ENCODE measurements around the gene GGNBP2. TPM values are rescaled to one million over a fixed set of nuclear protein-coding genes. Genes with fewer than 3 reads are reported as not detected.

The GGNBP2 gene
- total RNA-seq, 1 donor from 2014 or later: 71.2 TPM

DNA sequence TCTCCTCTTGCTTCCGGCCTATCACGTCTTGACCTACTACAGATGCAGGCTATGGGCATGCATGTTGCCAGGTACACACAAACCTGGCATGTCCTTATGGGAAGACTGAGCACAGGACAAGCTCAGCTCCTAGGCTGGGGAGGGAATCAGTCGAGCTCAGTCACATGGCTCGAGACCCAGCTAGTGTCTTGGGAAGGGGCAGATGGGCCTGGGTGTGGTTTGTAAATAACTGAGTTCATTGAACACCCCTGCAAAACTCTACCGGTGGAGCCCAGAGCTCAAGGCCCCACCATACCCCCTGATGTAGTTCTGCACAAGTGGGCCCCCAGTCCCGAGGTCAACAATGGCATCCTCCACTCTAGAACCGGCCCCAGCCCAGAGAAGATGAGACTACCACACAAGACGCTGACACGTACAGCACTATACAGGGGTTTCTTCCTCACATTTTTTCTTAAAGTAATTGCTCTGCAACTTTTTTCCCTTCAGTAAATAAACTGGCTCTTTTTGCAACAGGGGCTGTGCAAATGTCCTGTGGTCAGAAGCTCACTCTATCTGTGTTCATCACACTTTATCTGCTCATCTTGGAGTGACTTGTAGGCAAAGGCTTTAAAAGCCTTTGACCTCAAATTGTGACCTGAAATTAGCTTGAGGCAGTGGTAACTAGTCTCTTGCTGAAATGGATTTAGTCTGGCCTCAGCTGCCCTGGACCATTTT, 35.3 kb upstream of the GGNBP2 start:
- Mint-ChIP-seq H3K4me3 (no peak overlapping the region), H3K27me3 (ENCODE audit: low read depth) (no peaks in the 10 kb centered on the region), H3K36me3 (peaks cover 3% of the 10 kb centered on the region), H3K27ac (no peak overlapping the region), H3K9me3 (no peaks in the 10 kb centered on the region), H3K4me1 (no peaks in the 10 kb centered on the region)
- DNase-seq (ENCODE audit: low spot score in 2 of 2, unreplicated experiment in 2 of 2): no peak
- TF ChIP-seq, protein P1, sequence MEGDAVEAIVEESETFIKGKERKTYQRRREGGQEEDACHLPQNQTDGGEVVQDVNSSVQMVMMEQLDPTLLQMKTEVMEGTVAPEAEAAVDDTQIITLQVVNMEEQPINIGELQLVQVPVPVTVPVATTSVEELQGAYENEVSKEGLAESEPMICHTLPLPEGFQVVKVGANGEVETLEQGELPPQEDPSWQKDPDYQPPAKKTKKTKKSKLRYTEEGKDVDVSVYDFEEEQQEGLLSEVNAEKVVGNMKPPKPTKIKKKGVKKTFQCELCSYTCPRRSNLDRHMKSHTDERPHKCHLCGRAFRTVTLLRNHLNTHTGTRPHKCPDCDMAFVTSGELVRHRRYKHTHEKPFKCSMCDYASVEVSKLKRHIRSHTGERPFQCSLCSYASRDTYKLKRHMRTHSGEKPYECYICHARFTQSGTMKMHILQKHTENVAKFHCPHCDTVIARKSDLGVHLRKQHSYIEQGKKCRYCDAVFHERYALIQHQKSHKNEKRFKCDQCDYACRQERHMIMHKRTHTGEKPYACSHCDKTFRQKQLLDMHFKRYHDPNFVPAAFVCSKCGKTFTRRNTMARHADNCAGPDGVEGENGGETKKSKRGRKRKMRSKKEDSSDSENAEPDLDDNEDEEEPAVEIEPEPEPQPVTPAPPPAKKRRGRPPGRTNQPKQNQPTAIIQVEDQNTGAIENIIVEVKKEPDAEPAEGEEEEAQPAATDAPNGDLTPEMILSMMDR (IDR thresholded peaks at IDR 0.05; ENCODE audit: unreplicated experiment): no peak

DNA sequence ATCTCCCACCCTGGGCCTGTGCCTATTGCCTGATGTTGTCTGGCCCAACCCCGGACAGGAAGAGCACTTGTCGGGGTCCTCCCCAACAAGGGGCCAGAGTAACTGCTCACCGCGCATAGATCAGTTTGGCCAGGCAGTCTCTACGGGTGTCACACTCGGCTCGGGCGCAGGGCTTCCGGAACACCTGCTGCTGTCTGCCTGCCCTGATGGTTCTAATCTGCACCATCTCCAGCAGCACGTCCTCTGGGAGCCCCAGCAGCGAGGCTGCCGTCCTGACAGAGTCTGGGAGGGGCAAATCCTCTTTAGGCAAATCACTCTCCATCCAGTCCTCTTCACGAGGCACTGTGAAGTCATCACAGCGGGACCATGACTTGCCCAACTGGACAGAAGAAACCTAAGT, 34.1 kb upstream of the GGNBP2 start:
- DNase-seq (ENCODE audit: low spot score in 2 of 2, unreplicated experiment in 2 of 2): no peak
- Mint-ChIP-seq H3K4me3 (no peak overlapping the region), H3K36me3 (peaks cover 3% of the 10 kb centered on the region), H3K9me3 (no peaks in the 10 kb centered on the region), H3K27me3 (ENCODE audit: low read depth) (no peaks in the 10 kb centered on the region), H3K27ac (no peak overlapping the region), H3K4me1 (no peaks in the 10 kb centered on the region)
- TF ChIP-seq, protein P1 (IDR thresholded peaks at IDR 0.05; ENCODE audit: unreplicated experiment): no peak

DNA sequence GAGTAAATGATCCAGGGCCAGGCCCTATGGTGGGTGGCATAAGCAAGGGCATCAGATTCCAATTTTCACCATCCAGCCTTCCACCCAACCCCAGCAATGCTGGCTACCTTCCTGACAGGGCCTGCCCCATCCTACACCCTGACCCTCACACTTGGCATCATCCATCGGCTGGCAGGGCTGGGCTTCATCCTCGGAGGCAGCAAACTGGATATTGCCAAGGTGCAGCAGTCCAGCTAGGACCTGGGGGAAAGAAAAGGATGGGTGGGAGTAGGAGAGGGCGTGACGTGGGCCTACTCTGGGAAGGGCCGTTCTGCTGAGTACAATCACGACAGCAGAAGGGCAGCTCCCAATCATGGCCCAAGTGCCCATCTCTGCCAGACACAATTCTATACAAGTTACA, 33.5 kb upstream of the GGNBP2 start:
- Mint-ChIP-seq H3K36me3 (peaks cover 3% of the 10 kb centered on the region), H3K27ac (no peak overlapping the region), H3K9me3 (no peaks in the 10 kb centered on the region), H3K27me3 (ENCODE audit: low read depth) (no peaks in the 10 kb centered on the region), H3K4me3 (no peak overlapping the region), H3K4me1 (no peaks in the 10 kb centered on the region)
- TF ChIP-seq, protein P1 (IDR thresholded peaks at IDR 0.05; ENCODE audit: unreplicated experiment): no peak
- DNase-seq (ENCODE audit: low spot score in 2 of 2, unreplicated experiment in 2 of 2): no peak

DNA sequence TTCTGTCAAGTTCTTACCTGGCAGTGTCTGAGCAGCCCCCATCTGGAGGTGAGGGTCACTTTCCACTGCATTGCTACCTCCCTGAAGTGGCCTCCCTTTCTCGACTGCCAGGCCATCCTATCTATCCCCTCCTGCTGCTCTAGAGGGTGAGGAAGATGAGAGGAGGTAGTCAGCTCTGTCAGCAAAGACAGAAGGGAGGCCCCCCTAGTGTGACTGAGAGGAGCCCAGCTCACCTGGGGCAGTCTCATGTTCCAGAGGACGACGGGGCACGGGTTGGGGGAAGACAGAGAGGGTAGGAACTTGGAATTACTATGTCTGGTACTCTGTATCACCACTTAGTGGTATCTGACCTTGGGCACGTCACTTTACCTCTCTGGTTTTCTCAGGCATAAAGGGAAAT, 32.1 kb upstream of the GGNBP2 start:
- Mint-ChIP-seq H3K36me3 (peaks cover 5% of the 10 kb centered on the region), H3K4me3 (no peak overlapping the region), H3K4me1 (no peaks in the 10 kb centered on the region), H3K27ac (no peak overlapping the region), H3K9me3 (no peaks in the 10 kb centered on the region), H3K27me3 (ENCODE audit: low read depth) (no peaks in the 10 kb centered on the region)
- TF ChIP-seq, protein P1 (IDR thresholded peaks at IDR 0.05; ENCODE audit: unreplicated experiment): no peak
- no peak for DNase-seq (ENCODE audit: low spot score in 2 of 2, unreplicated experiment in 2 of 2)

GRCh38 chr17:36514856-36515255, 29.9 kb upstream of the GGNBP2 start:
- TF ChIP-seq, protein P1 (IDR thresholded peaks at IDR 0.05; ENCODE audit: unreplicated experiment): no peak
- Mint-ChIP-seq H3K4me1 (no peaks in the 10 kb centered on the region), H3K9me3 (no peaks in the 10 kb centered on the region), H3K27ac (no peak overlapping the region), H3K36me3 (peaks cover 12% of the 10 kb centered on the region), H3K4me3 (no peak overlapping the region), H3K27me3 (ENCODE audit: low read depth) (no peaks in the 10 kb centered on the region)
- DNase-seq (ENCODE audit: low spot score in 2 of 2, unreplicated experiment in 2 of 2): no peak
